Endothelial cell of umbilical vein (primary cell): ENCODE results near the gene NFIA. TPM values are rescaled to one million over a fixed set of nuclear protein-coding genes. Genes with fewer than 3 reads are reported as not detected.

Source experiments
- BruUV-seq: library from RNA; stranded (reverse); fragments of 400-500 nt; replicated peaks from 2 replicates; lab custom pipeline; 2021; lab: Mats Ljungman, UMichigan
- CTCF ChIA-PET: fragments of 300-600, 350-600 bp; sonication (Branson Sonifier 250); formaldehyde crosslinking; loops from one replicate; lab custom pipeline; 2021; ENCODE audit warnings: antibody characterized with exemption, inconsistent platforms; lab: Charles Lee
- POLR2A ChIA-PET: fragments of 300-600, 350-600 bp; sonication (Branson Sonifier 250); formaldehyde crosslinking; loops from one replicate; lab custom pipeline; 2021; ENCODE audit warnings: antibody characterized with exemption, inconsistent platforms; lab: Charles Lee
- DNase-seq: peaks from one replicate; pipeline ENCODE4 v3.0.0-alpha.2; 2011; ENCODE audit warnings: low read depth, low spot score
- FAIRE-seq: peaks from 2 replicates; lab custom pipeline; 2011; peaks lifted over from hg19 to GRCh38; lab: Jason Lieb, UNC
- H2AFZ ChIP-seq: 2 replicates; pipeline ENCODE4 v1.6.0; 2012; ENCODE audit warnings: low read depth, low read length, control low read depth, inconsistent platforms
- H3K27ac ChIP-seq: 2 replicates; pipeline ENCODE4 v1.5.1; 2011; ENCODE audit warnings: low read depth, mild to moderate bottlenecking, control low read depth, low read length, moderate library complexity; ENCODE audit not compliant: insufficient read depth
- H3K27me3 ChIP-seq, 2 experiments: 2 replicates each; pipeline versions ENCODE4 v1.6.0 to v1.6.1; 2011; ENCODE audit warnings: low read length in 2 of 2, mixed read lengths in 1 of 2; ENCODE audit not compliant: control insufficient read depth in 2 of 2, insufficient read depth in 2 of 2
- H3K36me3 ChIP-seq, 2 experiments: 2 replicates in 1 of 2; 3 replicates in 1 of 2; pipeline ENCODE4 v1.5.1; 2011; ENCODE audit warnings: low read length in 2 of 2, mild to moderate bottlenecking in 1 of 2, moderate library complexity in 1 of 2; ENCODE audit not compliant: control insufficient read depth in 2 of 2, insufficient read depth in 2 of 2; ENCODE audit errors: extremely low read depth in 1 of 2
- H3K4me1 ChIP-seq: 3 replicates; pipeline ENCODE4 v1.5.1; 2011; ENCODE audit warnings: mild to moderate bottlenecking, low read length; ENCODE audit not compliant: control insufficient read depth, insufficient read depth; ENCODE audit errors: extremely low read depth
- H3K4me2 ChIP-seq: 2 replicates; pipeline ENCODE4 v1.6.1; 2011; ENCODE audit warnings: low read length, control low read depth, mixed read lengths; ENCODE audit not compliant: insufficient read depth
- H3K4me3 ChIP-seq, 3 experiments: fragments of 200-600 bp in 1 of 3; sonication (generic), shearing (Covaris generic) in 1 of 3; replicated peaks in 1 of 3; 2 replicates each; pipeline ENCODE4 v1.5.1; 2011 to 2016; ENCODE audit warnings: control low read depth in 3 of 3, low read length in 3 of 3, mild to moderate bottlenecking in 2 of 3, inconsistent platforms in 1 of 3, low read depth in 1 of 3, moderate library complexity in 1 of 3; ENCODE audit not compliant: insufficient read depth in 1 of 3
- H3K79me2 ChIP-seq: 2 replicates; pipeline ENCODE4 v1.6.0; 2012; ENCODE audit warnings: low read length, inconsistent platforms; ENCODE audit not compliant: control insufficient read depth, insufficient read depth
- H3K9ac ChIP-seq: replicated peaks from 2 replicates; pipeline ENCODE3; 2011; ENCODE audit warnings: low read length, control low read depth; ENCODE audit not compliant: insufficient read depth; ENCODE audit errors: extremely low read depth
- H3K9me1 ChIP-seq: replicated peaks from 3 replicates; pipeline ENCODE4 v1.6.0; 2011; ENCODE audit warnings: mild to moderate bottlenecking, low read length; ENCODE audit not compliant: control insufficient read depth, insufficient read depth; ENCODE audit errors: extremely low read depth
- H3K9me3 ChIP-seq: replicated peaks from 2 replicates; pipeline ENCODE4 v1.5.1; 2012; ENCODE audit warnings: low read length, inconsistent platforms; ENCODE audit not compliant: control insufficient read depth, insufficient read depth
- H4K20me1 ChIP-seq: replicated peaks from 2 replicates; pipeline ENCODE3; 2011; ENCODE audit warnings: mild to moderate bottlenecking, low read length; ENCODE audit not compliant: control insufficient read depth, insufficient read depth; ENCODE audit errors: extremely low read depth
- CTCF ChIP-seq, 2 donors: IDR thresholded peaks; 1 replicate in 1 of 2; 2 replicates in 1 of 2; pipeline ENCODE4 v1.5.1; 2011; ENCODE audit warnings: low read length in 2 of 2, mild to moderate bottlenecking in 2 of 2, moderate library complexity in 2 of 2, control low read depth in 1 of 2, inconsistent platforms in 1 of 2, low read depth in 1 of 2; ENCODE audit not compliant: insufficient read depth in 1 of 2; ENCODE audit errors: extremely low read depth in 1 of 2
- EZH2 ChIP-seq: IDR thresholded peaks from 2 replicates; pipeline ENCODE4 v1.6.1; 2012; ENCODE audit warnings: borderline replicate concordance, low read depth, mild to moderate bottlenecking, moderate library complexity, low read length, inconsistent platforms; ENCODE audit not compliant: severe bottlenecking
- FOS ChIP-seq: IDR thresholded peaks from 2 replicates; pipeline ENCODE4 v1.6.1; 2011; ENCODE audit warnings: mild to moderate bottlenecking, low read length, moderate library complexity, borderline replicate concordance; ENCODE audit not compliant: insufficient read depth
- GATA2 ChIP-seq: IDR thresholded peaks from 2 replicates; pipeline ENCODE4 v1.7.0; 2011; ENCODE audit warnings: low read depth, mild to moderate bottlenecking, moderate library complexity, mixed read lengths, low read length; ENCODE audit not compliant: insufficient read length, insufficient read depth
- JUN ChIP-seq: IDR thresholded peaks from 2 replicates; pipeline ENCODE4 v1.6.1; 2011; ENCODE audit warnings: borderline replicate concordance, low read depth; ENCODE audit not compliant: insufficient read length, insufficient read depth
- MAX ChIP-seq: IDR thresholded peaks from 2 replicates; pipeline ENCODE4 v1.6.1; 2011; ENCODE audit not compliant: insufficient read depth, insufficient read length
- MYC ChIP-seq: IDR thresholded peaks from one replicate; pipeline ENCODE4 v1.6.1; 2011; ENCODE audit warnings: mild to moderate bottlenecking, low read depth, low read length
- POLR2A ChIP-seq: IDR thresholded peaks from 2 replicates; pipeline ENCODE4 v1.6.1; 2012; ENCODE audit warnings: low read depth, mild to moderate bottlenecking, control low read depth, low read length
- POLR2AphosphoS5 ChIP-seq: IDR thresholded peaks from 2 replicates; pipeline ENCODE4 v1.6.1; 2012; ENCODE audit warnings: low read depth, mild to moderate bottlenecking, control low read depth, low read length, moderate library complexity; ENCODE audit not compliant: insufficient read depth
- dilution Hi-C: fragments of 300-500 bp; cut with MboI; formaldehyde crosslinking; loops from one replicate; pipeline ENCODE4 v1.15.0; 2019; ENCODE audit warnings: low sequenced_read_pairs; ENCODE audit not compliant: extremely low pct_ligation_motif_present
- intact Hi-C: fragments of 100-400 bp; cut with micrococcal nuclease; formaldehyde crosslinking; loops from one replicate; pipeline ENCODE4 v1.10.0; 2022
- polyA plus RNA-seq, 4 experiments: library from polyadenylated mRNA; depleted of rRNA in 3 of 4; stranded (reverse) in 3 of 4; unstranded in 1 of 4; fragments of >200 nt; gene quantifications; 2 replicates each; pipeline versions ENCODE4 v1.2.1 to v1.2.3, GENCODE V29; 2011 to 2012; ENCODE audit warnings: missing spikeins in 1 of 4
- total RNA-seq: library from RNA; stranded (reverse); gene quantifications from 2 replicates; pipeline ENCODE4 v1.2.3, GENCODE V29; 2021

The NFIA gene
- total and polyA plus RNA-seq, 2 donors (not counting 3 experiments of a cell fraction or from before 2014, with no cell fraction given) = 25.5 to 47.0 TPM

- peaks cover 9% of the 10 kb centered on the region for H3K4me1 ChIP-seq
- no TSS peak for BruUV-seq
- no peaks in the 10 kb centered on the region for H3K27me3 ChIP-seq
- TF ChIP-seq POLR2AphosphoS5 = no peak
- no peak for TF ChIP-seq GATA2
- no peak for TF ChIP-seq CTCF (IDR thresholded peaks at IDR 0.05; ENCODE audit: extremely low read depth in 1 of 2, insufficient read depth in 1 of 2, low read depth in 1 of 2, low read length in 2 of 2)
- TF ChIP-seq FOS = no peak
- no peak for TF ChIP-seq JUN
- TF ChIP-seq MYC = no peak
- TF ChIP-seq POLR2A = no peak
- TF ChIP-seq EZH2 = no peak
- TF ChIP-seq MAX = no peak
- DNase-seq = no peak
- H2AFZ ChIP-seq = no peak overlapping the region
- no peak overlapping the region for H3K27ac ChIP-seq
- ChIA-PET CTCF (no interaction called here), POLR2A (no interaction called here)
- no peak overlapping the region for H3K4me2 ChIP-seq
- no peaks in the 10 kb centered on the region for H3K9me3 ChIP-seq
- dilution Hi-C loops = no loop called here
- no peak overlapping the region for H3K9ac ChIP-seq
- H3K79me2 ChIP-seq = no peaks in the 10 kb centered on the region
- no peaks in the 10 kb centered on the region for H3K9me1 ChIP-seq
- peaks cover 0 to 4% of the 10 kb centered on the region in 2 experiments for H3K36me3 ChIP-seq
- H3K4me3 ChIP-seq = no peak overlapping the region
- intact Hi-C loops = no loop called here
- FAIRE-seq = no peak
- no peaks in the 10 kb centered on the region for H4K20me1 ChIP-seq
These were observed 298.2 kb downstream of the NFIA start for GRCh38 chr1:61380561-61380960.
